Putamen (tissue), 1 donor: ENCODE measurements around the gene CLINT1.

Experiments used
- DNase-seq: peaks from one replicate; pipeline ENCODE4 v3.0.0-alpha.2; 2016; ENCODE audit warnings: low spot score

Gene CLINT1

DNA sequence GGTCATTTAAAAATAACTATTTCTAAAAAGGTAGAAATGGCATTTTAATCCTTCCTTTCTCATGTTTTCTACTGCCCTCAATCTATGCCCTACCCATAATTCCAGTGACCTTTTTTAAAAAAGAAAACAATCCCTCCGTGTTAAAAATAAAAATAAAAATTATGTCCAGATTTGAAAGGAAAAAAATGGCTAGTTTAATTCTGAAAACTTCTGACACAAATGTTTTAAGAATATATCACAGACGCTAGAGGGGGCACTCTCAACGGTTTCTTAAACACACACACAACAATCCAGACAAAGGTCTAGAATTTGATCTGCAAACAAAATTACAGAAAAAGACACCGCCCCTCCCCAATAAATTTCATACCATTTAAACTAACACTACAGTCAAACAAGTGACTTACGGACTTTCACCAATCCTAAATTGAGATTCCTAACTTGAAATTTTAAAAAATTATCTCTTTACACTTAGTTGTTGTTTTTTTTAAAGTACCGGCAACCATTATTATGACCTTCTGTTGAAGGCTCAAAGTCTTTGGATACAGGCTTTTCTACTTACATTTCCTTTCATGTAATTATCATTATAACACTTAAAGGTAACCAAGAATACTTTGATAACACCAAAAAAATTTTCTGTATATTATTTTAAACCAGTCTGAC, 38.2 kb downstream of the CLINT1 start:
- DNase-seq, result no peak

DNA sequence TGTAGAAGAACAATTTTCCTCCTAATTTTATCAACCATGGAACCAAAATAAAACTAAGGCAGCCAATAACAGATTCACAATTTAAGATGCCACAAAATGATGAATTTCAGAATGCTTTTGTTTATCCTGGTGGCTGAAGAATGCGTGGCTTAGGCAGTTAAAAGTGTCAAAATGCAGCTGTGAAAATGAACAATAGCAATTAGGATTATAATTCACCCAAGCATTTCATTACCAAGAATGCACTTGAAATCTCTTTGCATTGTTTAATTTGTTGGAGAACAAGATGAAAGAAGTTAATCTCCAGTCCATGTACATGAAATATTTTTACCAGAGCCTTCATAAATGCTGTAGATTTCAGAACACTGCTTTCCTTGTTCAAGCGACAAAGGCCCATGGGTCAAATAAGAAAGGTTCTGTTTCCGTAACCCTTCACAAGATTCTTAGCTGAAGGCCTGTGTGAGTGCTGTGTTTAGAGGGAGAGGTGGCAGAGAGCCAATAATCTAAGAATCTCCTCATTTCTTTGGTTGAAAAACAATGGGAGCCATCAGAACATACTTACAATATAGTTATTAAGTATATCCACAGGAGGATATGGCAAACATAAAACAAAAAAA, 39.3 kb downstream of the CLINT1 start:
- no peak for DNase-seq

DNA sequence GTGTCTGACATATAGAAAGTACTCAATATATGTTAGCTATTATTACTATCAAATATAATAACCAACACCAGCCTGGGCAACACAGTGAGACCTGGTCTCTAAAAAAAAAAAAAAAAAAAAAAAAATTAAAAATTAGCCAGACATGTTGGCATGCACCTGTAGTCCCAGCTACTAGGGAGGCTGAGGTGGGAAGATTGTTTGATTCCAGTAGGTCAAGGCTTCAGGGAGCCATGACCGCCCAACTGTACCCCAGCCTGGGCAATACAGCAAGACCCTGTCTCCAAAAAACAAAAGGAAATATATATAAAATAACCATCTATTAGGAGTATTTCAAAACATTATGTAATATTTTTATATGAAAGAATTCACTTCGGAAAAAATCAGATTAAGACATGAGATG, 40.6 kb downstream of the CLINT1 start:
- no peak for DNase-seq

DNA sequence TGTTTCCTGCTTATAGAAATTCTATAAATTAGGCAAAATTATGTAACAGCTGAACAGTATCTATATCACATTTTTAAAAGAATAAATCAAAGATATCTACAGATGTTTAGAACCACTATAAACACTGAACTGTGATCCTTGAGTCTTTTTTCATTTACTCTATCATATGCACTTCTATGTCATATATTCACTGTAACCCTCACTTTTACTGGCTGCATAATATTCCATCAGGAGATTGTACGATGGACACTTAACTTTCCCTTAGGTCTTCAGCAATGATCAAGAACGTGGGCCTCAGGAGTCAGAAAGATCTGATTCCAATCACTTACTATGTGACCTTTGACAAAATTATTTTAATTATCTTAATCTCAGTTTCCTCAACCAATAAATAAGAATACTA, 41.0 kb downstream of the CLINT1 start:
- no peak for DNase-seq

GRCh38 chr5:157817387-157817702, 41.6 kb downstream of the CLINT1 start:
- no peak for DNase-seq

- no peak for DNase-seq
These were observed 42.1 kb downstream of the CLINT1 start for GRCh38 chr5:157816682-157817386.

- DNase-seq, result no peak
These were observed 46.9 kb downstream of the CLINT1 start for GRCh38 chr5:157812086-157812485.

GRCh38 chr5:157808043-157808442, 50.9 kb downstream of the CLINT1 start:
- DNase-seq, result no peak

- no peak for DNase-seq
These were observed 56.2 kb downstream of the CLINT1 start for GRCh38 chr5:157802736-157803135.

GRCh38 chr5:157800137-157800536, 58.8 kb downstream of the CLINT1 start:
- no peak for DNase-seq

GRCh38 chr5:157799578-157799977, 59.4 kb downstream of the CLINT1 start:
- no peak for DNase-seq

- DNase-seq, result no peak
These were observed 65.6 kb downstream of the CLINT1 start for GRCh38 chr5:157793301-157793700.

GRCh38 chr5:157785801-157786200, 73.1 kb downstream of the CLINT1 start:
- DNase-seq, result no peak

- DNase-seq, result no peak
These were observed 79.7 kb downstream of the CLINT1 start for GRCh38 chr5:157779221-157779620.

- DNase-seq, result no peak
These were observed 80.7 kb downstream of the CLINT1 start for GRCh38 chr5:157778121-157778805.

DNA sequence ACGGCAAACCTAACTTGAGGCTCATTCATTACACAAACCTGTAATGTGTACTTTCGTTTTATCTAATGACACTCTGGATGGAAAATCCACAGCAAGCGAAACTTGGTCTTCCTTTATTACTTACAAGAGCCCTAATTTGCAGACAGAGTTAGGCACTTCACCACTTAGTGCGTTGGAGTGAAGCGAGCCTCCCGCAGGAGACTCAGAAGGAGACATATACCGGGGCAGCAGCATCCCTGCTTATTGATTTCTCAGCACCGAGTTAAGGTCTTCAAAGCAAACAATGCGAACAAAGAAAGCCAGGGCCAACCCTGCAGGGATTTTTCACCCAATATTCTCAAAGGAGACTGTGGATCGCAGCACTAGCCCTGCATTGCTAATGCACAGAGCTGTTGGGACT, 86.8 kb downstream of the CLINT1 start:
- DNase-seq, result no peak

DNA sequence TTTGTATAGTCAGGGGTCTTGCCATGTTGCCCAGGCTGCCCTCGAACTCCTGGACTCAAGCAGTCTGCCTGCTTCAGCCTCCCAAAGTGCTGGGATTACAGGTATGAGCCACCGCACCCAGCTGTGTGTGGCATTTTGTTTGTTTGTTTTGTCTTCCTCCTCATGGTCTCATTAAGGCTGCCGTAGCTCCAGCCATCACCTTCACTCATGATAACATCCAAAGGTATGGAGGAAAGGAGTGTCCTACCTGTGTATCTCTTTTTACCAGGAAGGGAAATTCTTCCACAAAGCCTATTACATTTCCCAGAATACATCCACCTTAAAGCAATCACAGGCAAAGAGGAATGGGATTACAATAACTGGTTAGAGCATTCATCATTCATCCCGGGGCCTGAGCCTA, 88.3 kb downstream of the CLINT1 start:
- DNase-seq, result no peak

DNA sequence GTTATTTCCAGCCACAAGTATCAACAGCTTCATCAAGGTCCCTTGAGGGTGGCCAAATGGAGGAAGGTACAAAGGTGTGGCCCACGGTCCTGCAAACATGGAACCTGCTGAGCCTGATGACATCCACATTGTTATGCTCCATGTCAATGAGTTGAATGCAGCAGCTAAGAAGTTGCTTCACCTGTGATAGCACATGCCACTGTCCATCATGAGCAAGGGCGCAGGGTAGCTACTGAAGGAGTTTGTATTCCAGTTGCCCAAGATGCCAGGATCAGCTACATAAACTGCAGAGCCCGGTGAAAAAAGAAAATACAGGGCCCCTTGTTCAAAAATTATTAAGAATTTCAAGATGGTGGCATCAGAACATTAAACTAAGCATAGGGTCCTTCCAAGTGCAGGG, 91.3 kb downstream of the CLINT1 start:
- DNase-seq, result no peak

GRCh38 chr5:157766902-157767301, 92.0 kb downstream of the CLINT1 start:
- no peak for DNase-seq

- no peak for DNase-seq
These were observed 92.5 kb downstream of the CLINT1 start for GRCh38 chr5:157766442-157766841.

DNA sequence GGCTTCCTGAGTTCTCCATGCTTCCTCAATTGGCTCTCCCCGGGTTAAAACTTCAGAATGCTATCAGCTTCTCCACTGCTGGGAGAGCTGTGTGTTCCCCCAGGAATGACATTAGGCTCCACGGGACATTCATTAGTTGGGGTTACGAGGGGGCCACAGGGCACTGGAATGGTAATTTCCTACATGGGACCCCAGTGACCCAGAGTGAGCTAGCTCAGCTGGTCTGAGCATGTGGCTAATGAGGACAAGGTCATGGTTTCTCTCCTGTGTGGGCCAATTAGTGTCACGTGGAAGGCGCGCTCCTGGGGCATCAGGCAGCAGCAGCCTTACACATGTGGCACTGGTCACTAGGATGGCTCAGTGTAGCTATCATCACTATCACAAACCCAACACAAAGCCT, 94.4 kb downstream of the CLINT1 start:
- no peak for DNase-seq

DNA sequence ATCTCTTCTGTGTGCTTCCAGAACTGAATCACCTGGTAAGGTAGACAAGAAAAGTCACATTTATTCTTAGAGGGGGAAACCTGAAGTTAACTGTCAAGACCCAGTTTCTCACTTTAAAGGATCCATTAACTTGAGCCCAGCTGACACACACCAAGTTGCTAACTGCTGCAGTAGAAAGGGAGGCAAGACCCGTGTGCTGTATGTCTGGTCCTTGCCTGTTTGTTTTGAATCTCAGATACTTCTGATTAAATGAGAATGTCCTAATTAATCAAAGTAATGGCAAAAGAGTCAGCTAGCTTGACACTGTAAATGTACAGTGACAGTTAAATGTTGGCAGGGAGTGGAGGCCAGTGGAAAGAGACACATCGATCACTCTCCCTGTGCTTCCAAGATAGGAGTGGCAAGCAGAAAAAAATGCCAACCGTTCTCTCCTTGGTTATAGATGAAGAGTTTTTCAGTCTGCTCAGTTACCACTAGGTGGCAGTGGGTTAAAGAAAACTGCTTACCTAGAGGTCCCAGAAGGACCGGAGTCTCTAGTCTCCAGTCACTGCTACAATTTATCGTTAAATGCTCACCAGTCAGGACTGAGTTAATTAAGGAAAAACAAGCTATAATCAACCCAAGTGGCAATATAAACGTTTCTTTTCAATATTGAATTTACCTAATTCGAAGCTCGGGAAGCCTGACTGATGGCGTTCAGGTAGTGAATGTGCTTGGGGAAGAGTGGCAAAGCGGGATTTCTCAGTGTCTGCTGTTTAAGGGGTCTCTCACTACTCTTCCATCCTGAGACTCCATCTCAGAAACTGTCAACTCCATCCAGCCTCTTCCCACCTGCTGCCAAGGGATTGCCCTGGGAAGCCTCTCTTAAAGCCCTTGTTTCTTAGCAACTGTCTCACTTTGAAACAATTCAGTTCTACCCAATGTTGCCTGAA, 97.0 kb downstream of the CLINT1 start:
- peak; percentile 41 for DNase-seq
